GM18499 (cell line): Measurements from ENCODE around the gene ZNF442.
"Not testable (repeated sequence)": the region's sequence is repeated elsewhere in the genome, so short reads cannot be mapped to it uniquely, and the experiment has no call there.

Source experiments
- ATAC-seq: cut with Tn5 transposase; IDR thresholded peaks from one replicate; pipeline ENCODE4 v1.9.1; 2021; ENCODE audit warnings: moderate number of reproducible peaks; ENCODE audit not compliant: insufficient read depth, unreplicated experiment

ZNF442 gene

GRCh38 chr19:12331211-12331941 lies 34.1 kb downstream of the ZNF442 start:
- no peak for ATAC-seq

DNA sequence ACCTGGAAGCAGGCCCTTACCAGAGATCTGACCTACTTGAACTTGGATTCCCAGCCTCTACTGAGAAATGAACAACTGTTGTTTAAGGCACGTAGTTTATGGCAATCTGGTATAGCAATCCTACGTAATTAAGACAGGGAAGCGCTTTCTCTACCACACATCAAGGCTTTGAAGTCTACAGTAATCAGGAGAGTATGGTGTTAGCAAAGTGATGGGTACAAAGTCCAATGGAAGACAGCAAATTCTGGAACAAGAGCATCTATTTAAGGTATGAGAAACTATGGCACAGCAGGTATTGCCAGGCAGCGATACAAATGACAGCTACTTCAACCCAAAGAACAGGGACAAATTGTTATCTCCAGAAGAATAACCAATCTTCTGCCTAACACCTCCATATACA lies 35.1 kb downstream of the ZNF442 start:
- ATAC-seq, result no peak

DNA sequence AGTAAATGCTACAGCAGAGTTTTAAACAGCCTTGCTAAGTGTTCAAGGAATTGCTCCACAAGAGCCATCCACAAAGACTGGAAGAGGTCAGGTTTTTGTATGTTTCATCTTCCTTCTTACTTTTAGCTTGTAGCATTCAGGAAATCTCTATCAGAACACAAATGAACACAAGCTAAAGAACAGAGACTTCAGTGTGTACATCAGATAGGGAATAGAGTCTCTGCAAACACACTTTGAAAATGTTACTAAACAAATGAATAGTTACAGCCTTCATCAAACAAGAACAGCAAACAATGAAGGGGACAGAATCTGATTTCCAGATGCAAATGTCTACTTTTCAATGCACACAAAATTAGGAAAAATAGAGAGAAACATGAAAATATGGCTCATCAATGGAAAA lies 39.8 kb downstream of the ZNF442 start:
- no peak for ATAC-seq

GRCh38 chr19:12318782-12319413 lies 46.6 kb downstream of the ZNF442 start:
- no peak for ATAC-seq

DNA sequence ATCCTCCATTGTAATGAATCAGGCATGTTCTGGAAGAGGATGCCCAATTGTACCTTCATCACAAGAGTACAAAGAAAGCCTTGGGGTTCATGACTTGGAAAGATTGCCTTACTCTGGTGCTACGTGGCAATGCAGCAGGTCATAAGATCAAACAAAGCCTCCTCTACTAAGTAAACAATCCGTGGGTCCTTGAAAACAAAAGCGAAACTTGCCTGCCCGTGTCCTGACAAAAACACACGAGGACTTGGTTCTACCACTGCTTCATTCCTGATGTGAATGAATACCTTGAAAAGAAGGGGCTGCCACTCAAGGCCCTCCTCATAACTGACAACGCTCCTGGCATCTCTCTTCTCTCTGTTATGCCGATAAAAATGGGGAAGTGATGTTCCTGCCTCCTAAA lies 50.9 kb downstream of the ZNF442 start:
- no peak for ATAC-seq

DNA sequence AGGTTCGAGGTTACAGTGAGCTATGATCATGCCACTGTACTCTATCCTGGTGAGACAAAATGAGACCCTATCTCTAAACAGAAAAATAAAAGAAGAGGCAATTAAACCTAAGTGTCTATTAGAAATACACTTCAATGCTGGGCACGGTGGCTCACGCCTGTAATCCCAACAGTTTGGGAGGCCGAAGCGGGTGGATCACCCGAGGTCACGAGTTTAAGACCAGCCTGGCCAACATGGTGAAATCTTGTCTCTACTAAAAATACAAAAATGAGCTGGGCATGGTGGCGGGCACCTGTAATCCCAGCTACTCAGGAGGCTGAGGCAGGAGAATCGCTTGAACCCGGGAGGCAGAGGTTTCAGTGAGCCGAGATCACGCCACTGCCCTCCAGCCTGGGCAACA lies 56.6 kb downstream of the ZNF442 start:
- not testable (repeated sequence) for ATAC-seq
